ENCODE results near the gene FAM13C.

DNA sequence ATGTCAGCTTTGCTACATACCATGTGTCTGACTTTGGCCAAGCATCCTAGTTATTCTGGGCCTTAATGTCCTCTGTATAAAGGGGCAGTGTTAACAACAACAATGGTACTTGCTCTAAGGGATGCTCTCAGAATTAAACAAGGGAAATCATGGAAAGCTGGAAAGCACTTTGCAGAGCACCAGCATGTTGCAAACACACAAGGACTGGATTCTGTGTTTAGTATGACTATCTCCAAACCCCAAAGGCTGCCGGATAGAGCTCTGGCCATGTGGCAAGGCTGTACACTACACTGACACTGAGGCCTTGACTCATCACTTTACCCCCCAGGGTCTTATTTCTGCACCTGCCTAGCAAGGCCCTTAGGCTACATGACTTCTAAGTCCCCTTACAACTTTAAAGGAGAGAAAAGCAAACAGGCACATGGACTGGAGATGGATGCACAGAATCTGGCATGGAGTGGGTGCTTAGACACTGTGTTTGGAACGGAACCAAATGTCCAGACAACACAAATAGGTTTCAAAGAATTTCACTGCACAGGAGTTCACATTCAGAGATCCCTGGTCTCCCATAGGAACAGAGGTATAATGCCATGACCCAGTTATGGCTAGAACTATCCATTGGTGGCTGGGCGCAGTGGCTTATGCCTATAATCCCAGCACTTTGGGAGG lies 74.6 kb downstream of the FAM13C start:
- TF ChIP-seq MAZ (CRISPR knock-in tag; conservative IDR thresholded peaks at IDR 0.05 in 1 of 2, IDR thresholded peaks at IDR 0.05 in 1 of 2) (no peak), POLR2AphosphoS5 (IDR thresholded peaks at IDR 0.05; ENCODE audit: control insufficient read depth, insufficient read depth, low read depth, low read length) (no peak), CTCF (IDR thresholded peaks at IDR 0.05 in 2 of 3, conservative IDR thresholded peaks at IDR 0.05 in 1 of 3; ENCODE audit: insufficient read depth in 2 of 3, low read depth in 1 of 3, low read length in 3 of 3) (no peak), CHD2 (IDR thresholded peaks at IDR 0.05; ENCODE audit: low read depth, low read length) (no peak), SIN3A (IDR thresholded peaks at IDR 0.05; ENCODE audit: borderline replicate concordance in 2 of 2, control insufficient read depth in 1 of 2, low read depth in 2 of 2, low read length in 2 of 2) (no peak), ZNF140 (CRISPR knock-in tag; IDR thresholded peaks at IDR 0.05) (no peak), EZH2 (IDR thresholded peaks at IDR 0.05; ENCODE audit: borderline replicate concordance, low read depth, low read length) (no peak), ZFP1 (CRISPR knock-in tag; IDR thresholded peaks at IDR 0.05) (no peak), CREM (IDR thresholded peaks at IDR 0.05; ENCODE audit: low read depth) (no peak), GTF2F1 (IDR thresholded peaks at IDR 0.05; ENCODE audit: low read depth, low read length) (no peak)
